Effector CD4-positive, alpha-beta T cell (primary cell): Measurements from ENCODE around the gene PSTK.

Experiments used
- DNase-seq: peaks from one replicate; pipeline ENCODE4 v3.0.0-alpha.2; 2020

PSTK gene

DNA sequence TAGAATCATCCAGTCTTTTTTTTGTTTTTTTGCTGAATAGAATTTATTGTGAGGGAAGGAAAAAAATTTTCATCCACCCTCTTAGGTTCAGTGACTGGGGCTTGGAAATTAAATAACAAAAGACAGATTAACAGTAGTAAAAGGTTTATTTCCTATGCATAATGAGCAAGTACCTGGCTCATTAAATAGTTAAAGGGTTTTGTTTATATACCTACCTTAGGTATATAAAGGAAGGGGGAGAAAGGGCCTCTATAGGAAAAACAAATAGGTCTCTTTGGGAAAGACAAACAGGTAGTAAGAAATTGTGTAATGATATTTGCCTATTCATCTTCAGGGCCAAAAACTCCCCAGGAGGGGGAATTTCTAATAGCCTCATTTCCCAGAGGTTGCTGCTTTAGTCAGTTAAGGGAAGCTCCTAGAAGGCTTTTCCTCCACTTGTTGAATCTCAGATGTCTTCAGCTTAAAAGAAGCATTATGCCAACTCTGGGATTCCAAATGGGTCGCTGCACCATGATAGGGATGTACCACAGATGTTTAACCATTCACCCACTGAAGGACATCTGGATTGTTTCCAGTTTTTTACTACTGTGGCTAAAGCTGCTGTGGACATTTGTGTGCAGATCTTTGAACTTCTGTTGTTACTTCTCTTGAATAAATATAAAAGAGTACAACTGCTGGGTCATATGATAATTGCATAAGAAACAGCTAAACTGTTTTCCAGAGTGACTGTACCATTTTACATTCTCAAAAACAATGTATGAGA is 39.9 kb downstream of the PSTK start:
- no peak for DNase-seq

- DNase-seq = no peak
These were observed 41.3 kb downstream of the PSTK start for GRCh38 chr10:123021517-123021916.

DNA sequence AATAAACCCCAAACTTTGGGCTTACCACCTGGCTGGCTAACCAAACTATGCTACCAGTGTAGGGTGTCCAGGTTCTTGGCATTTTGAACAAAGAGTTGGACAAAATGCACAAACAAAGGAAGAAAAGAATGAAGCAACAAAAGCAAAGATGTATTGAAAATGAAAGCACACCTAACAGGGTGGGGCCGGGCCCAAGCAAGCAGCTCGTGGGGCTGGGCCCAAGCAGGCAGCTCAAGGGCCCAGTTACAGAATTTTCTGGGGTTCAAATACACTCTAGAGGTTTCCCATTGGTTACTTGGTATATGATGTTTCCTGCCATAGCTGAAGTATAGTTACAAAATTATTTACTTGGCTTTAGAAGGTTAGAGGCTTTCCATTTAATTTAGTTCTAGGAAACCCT is 44.3 kb downstream of the PSTK start:
- no peak for DNase-seq

DNA sequence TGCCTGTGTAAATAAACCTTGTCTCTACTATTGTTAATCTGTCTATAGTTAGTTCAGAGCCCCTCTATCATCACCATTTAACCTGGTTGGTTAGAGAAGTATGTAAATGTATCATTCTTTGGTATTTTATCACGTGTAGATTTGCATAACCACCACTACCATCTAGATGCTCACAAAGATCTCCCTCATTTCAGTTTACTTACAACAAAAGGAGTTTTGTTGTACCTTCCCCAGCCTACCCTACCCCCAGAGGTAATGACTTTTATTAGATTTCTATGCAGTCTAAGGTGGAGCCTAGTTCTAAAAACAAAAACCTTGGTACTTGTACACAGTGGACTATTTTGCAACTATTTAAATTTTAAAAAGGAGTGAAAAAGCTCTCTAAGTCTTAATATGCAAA is 46.1 kb downstream of the PSTK start:
- DNase-seq = no peak

DNA sequence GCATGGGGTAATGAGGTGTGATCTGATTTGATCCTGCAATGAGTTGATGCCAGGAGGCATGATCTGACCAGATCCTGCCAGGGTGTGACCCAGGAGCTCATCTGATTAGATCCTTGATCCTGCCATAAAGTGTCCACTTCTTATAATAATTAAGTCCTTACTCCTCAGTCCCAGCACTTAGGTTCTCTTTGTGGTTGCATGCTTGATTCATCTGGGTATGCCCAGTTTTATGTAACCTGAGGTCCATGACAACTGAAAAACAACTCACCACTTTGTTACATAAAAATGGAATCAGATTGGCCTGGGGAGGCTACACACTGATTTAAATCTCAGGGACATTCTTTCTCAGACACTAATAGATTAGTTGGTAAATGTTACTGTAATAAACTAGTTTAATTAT is 47.7 kb downstream of the PSTK start:
- DNase-seq = no peak

GRCh38 chr10:123031124-123031523 is 50.9 kb downstream of the PSTK start:
- no peak for DNase-seq

DNA sequence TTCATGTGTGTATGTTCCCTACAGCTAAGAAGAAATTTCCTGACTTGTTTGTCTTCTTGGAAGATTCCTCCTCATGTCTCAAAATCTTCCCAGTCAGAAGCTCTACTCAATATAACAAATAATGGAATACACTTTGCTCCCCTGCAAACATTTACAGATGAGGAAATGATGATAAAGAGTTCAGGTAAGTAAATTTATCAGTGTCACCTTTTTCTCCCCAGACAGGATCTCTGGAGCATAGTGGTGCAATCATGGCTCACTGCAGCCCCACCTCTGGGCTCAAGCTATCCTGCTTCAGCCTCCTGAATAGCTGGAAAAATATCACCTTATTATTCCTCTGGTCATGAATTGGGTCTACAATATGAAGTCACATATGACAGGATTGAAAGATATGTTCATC is 54.1 kb downstream of the PSTK start:
- DNase-seq = no peak

DNA sequence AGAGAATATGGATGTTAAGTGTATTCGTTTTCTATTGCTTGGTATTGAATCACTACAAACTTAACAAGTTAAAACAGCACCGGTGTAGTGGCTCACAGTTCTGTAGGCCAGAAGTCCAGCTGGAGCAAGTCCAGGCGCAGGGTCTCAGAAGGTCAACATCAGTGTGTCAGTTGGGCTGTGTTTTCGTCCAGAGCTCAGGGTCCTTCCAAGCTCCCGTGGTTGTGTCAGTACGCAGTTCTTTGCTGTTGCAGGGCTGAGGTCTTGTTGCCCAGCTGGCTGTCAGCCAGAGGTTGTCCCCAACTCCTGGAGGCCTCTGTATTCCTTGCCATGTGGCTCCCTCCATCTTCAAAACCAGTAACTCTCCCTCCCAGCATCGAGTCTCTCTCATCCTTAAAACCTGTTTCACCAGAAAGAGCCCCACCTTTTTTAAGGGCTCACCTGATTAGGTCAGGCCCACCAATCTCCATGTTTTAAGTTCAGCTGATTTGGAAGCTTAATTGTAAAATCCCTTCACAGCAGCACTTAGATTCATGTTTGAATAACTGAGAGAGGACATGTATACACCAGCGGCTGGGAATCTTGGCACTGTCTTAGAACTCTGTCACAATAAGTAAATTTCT is 55.4 kb downstream of the PSTK start:
- no peak for DNase-seq

DNA sequence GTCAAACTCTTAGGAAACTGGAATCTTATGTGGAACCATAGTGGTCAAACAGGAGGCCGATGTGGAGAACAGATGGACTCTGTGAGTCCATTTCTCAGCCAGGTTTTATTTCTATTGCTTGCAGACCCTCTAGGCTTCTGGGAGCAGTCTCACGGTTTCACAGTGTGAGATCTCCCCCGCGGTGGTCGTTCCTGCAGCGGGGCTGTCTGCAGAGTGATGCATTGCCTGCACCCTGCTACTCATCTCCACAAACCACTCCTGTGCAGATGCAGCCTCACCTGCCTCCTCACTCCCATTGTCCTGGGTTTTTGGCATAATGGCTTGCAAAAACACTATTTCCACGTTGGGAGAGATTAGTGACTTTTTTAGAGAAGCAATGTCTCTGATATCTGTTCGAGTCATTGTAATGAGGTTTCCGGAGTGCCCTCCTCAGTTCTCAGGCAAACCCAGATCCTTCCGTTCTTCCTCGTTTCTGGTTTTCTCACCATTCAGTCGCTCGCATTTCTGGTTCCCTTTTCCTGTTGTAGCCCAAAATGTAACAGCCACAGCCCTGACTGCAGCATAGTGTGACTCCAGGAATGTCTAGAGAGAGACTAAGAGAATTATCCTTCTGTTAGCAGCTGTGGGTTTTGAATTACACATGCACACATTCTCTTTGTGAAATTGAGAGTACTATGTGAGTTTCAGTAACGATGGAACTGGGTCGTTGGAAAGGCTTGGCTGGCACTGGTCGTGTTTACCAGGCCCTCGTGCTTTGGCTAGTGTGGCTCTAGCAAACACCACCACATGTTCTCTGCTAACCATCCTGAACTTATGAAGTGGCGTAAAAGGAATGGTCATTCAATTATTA is 58.8 kb downstream of the PSTK start:
- no peak for DNase-seq

DNA sequence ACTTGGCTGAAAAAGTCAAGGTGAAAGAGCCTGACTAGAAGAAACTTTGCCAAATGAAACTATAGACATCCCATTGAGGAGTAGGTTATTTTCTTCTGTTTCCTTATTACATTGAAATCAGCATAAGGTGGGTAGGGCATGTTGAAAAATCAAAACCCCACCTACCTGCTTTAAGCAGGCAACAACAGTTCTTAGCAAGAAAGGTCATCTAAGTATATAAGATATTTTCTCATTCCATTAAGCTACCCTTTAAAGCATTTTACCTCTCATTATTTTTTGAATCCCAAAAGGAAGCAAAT is 59.4 kb downstream of the PSTK start:
- no peak for DNase-seq
